ENCODE measurements around the gene SLC5A9.

GRCh38 chr1:48242141-48242736 is 19.7 kb downstream of the SLC5A9 start:
- TF ChIP-seq CTCF (IDR thresholded peaks at IDR 0.05 in 2 of 3, conservative IDR thresholded peaks at IDR 0.05 in 1 of 3; ENCODE audit: control insufficient read depth in 2 of 3, extremely low read depth in 1 of 3, insufficient read depth in 1 of 3, low read depth in 3 of 3, low read length in 3 of 3) (no peak), POLR2A (IDR thresholded peaks at IDR 0.05; ENCODE audit: low read depth, low read length) (no peak), NRF1 (conservative IDR thresholded peaks at IDR 0.05; ENCODE audit: low read depth, low read length) (no peak), E4F1 (IDR thresholded peaks at IDR 0.05; ENCODE audit: borderline replicate concordance, partially characterized antibody) (no peak), CEBPB (IDR thresholded peaks at IDR 0.05; ENCODE audit: borderline replicate concordance in 1 of 2, low read depth in 2 of 2, low read length in 2 of 2) (no peak), NR2F1 (conservative IDR thresholded peaks at IDR 0.05) (no peak), HDAC2 (IDR thresholded peaks at IDR 0.05) (no peak), POLR2AphosphoS5 (IDR thresholded peaks at IDR 0.05; ENCODE audit: low read length) (no peak), PRDM15 (CRISPR knock-in tag; IDR thresholded peaks at IDR 0.05) (no peak), ZZZ3 (IDR thresholded peaks at IDR 0.05; ENCODE audit: control insufficient read depth, insufficient read length, low read depth) (no peak)
